ENCODE measurements around the gene MMP2.

Gene MMP2

DNA sequence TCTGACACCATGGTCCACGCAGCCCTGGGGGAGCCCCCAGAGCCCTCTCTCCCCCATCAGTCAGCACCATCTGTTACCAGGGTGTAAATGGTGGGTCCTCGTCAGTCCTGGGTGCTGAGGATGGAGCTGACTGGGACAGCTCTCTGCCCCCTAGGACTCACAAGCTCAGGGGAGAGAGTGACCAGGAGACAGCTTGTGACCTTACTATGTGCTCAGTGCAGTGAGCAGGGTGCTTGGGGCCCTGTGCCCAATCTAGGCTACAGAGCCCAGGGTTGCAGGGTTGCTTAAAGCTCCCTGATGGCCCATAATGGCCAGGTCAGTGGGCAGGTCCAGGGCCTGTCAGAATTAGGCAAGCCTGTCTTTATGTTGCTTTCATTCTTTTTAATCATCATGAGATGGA is 11.3 kb downstream of the MMP2 start:
- TF ChIP-seq, protein P1, sequence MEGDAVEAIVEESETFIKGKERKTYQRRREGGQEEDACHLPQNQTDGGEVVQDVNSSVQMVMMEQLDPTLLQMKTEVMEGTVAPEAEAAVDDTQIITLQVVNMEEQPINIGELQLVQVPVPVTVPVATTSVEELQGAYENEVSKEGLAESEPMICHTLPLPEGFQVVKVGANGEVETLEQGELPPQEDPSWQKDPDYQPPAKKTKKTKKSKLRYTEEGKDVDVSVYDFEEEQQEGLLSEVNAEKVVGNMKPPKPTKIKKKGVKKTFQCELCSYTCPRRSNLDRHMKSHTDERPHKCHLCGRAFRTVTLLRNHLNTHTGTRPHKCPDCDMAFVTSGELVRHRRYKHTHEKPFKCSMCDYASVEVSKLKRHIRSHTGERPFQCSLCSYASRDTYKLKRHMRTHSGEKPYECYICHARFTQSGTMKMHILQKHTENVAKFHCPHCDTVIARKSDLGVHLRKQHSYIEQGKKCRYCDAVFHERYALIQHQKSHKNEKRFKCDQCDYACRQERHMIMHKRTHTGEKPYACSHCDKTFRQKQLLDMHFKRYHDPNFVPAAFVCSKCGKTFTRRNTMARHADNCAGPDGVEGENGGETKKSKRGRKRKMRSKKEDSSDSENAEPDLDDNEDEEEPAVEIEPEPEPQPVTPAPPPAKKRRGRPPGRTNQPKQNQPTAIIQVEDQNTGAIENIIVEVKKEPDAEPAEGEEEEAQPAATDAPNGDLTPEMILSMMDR (IDR thresholded peaks at IDR 0.05; ENCODE audit: low read depth, low read length, missing control alignments): no peak
- no peak overlapping the region for H3K4me3 ChIP-seq (replicated peaks; ENCODE audit: low read depth, low read length)
- DNase-seq (ENCODE audit: extremely low read depth, low read depth): no peak

DNA sequence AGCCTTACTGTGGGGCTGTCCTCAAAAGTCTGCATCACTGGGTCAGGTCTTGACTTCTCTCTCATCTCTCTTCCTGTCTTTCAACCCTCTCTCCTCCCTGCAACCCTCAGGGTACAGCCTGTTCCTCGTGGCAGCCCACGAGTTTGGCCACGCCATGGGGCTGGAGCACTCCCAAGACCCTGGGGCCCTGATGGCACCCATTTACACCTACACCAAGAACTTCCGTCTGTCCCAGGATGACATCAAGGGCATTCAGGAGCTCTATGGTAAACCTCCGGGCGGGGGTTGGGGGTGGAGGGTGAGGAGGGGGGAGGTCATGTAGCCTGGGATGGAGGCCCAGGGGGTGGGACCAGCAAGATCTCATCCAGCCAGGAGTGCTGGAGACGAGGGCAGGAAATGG is 12.7 kb downstream of the MMP2 start:
- no peak for DNase-seq (ENCODE audit: extremely low read depth, low read depth)
- H3K4me3 ChIP-seq (replicated peaks; ENCODE audit: low read depth, low read length): no peak overlapping the region
- TF ChIP-seq, protein P1 (IDR thresholded peaks at IDR 0.05; ENCODE audit: low read depth, low read length, missing control alignments): no peak

DNA sequence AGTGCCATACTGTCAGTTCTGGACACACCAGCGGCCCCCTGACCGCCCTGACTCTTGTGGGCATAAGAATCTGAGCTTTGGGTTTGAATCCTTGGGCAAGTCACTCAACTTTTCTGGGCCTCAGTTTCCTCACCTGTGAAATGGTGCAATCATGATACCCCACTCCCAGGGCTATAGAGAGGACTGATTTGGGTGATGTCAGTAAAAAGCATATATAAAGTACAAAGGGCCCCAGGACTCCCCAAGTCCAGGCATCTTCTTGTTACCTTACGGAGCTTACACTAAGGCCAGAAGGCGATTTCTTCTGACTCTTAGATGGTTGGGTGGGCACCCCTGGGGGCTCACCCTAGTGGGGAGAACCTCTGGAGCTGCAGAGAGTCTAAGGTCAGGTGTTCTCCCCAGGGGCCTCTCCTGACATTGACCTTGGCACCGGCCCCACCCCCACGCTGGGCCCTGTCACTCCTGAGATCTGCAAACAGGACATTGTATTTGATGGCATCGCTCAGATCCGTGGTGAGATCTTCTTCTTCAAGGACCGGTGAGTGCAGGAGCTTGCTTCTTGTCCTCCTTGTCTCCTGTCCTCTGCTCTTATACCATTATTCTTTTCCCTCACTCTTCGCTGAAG is 13.9 kb downstream of the MMP2 start:
- H3K4me3 ChIP-seq (replicated peaks; ENCODE audit: low read depth, low read length): no peak overlapping the region
- TF ChIP-seq, protein P1 (IDR thresholded peaks at IDR 0.05; ENCODE audit: low read depth, low read length, missing control alignments): no peak
- DNase-seq (ENCODE audit: extremely low read depth, low read depth): no peak

DNA sequence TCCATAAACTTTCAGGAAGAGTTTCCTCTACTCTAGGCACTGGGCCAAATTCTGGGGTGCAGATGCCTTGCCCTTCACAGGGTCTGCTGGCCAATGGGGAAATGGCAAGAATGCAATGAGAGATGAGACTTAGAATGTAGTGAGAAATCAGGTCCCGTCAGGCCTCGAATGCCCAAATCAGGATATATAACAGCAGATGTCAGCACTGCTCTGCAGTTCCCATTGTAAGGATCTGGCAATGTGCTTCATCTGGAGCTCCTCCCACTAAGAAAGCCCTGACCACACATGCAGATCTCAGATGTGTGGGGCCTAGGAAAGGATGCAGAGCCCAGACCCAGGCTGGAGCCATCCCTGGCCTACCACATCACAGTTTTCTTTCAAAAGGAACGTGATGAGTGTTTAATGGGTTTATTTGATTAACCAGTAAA is 16.0 kb downstream of the MMP2 start:
- TF ChIP-seq, protein P1 (IDR thresholded peaks at IDR 0.05; ENCODE audit: low read depth, low read length, missing control alignments): peak; percentile 13
- DNase-seq (ENCODE audit: extremely low read depth, low read depth): peak; percentile 85
- H3K4me3 ChIP-seq (replicated peaks; ENCODE audit: low read depth, low read length): no peak overlapping the region

DNA sequence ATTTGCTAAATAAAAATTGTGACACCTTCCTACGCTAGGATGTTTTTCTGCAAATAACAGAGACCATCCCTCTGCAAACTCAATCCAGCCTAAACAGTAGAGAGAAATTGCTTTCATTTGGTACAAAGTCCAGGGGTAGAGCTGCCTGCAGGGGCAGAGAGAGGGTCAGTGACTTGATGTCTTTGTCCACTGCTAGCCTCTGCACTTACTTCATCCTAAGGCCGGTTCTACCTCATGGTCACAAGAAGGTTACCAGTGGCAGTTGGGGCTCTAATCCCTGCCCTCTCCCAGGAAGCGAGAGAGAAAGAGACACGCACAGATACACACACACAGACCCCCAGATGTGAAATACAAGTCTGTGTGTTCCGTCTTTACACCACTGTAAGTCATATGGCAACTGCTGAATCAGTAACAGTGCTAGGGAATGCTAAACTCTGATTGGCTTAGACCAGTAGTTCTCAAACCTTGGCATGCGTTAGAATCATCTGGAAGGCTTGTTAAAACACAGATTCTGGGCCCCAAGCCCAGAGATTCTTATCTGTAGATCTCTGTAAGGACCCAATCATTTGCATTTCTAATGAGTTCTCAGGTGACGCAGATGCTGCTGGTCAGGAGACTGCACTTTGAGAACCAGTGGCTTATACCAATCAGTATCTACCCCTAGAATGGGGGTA is 16.8 kb downstream of the MMP2 start:
- DNase-seq (ENCODE audit: extremely low read depth, low read depth): peak; percentile 70
- H3K4me3 ChIP-seq (replicated peaks; ENCODE audit: low read depth, low read length): no peak overlapping the region
- TF ChIP-seq, protein P1 (IDR thresholded peaks at IDR 0.05; ENCODE audit: low read depth, low read length, missing control alignments): no peak

DNA sequence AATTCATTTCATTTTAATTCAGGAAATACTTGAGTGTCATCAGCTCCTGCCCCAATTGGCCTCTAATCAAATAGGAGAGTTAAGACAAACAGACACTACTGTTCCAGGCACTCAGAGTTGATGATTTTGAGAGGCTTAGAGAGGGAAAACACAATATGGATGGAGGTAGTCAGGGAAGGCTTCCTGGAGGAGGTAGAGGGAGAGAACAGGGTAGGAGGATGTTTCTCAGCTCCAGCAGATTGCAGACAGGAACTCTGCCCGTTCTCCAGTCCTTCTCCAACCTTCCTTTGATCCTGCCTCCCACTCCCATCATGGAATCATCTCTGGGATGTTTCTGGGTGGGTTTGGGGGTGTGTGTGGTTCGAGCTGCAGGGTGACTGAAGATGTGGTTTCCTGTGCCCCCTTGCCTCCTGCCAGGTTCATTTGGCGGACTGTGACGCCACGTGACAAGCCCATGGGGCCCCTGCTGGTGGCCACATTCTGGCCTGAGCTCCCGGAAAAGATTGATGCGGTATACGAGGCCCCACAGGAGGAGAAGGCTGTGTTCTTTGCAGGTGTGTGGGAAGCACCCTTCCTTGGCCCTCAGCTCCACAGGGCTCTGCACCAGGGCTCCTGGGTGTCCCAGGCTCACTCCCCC is 17.6 kb downstream of the MMP2 start:
- H3K4me3 ChIP-seq (replicated peaks; ENCODE audit: low read depth, low read length): no peak overlapping the region
- DNase-seq (ENCODE audit: extremely low read depth, low read depth): no peak
- TF ChIP-seq, protein P1 (IDR thresholded peaks at IDR 0.05; ENCODE audit: low read depth, low read length, missing control alignments): no peak
